LNCAP (cell line): ENCODE data around the gene EPG5.

Source experiments
- CTCF ChIP-seq: fragments of 450-650 bp; IDR thresholded peaks from 2 replicates; pipeline ENCODE4 v1.5.1; 2017; ENCODE audit warnings: mild to moderate bottlenecking

The EPG5 gene

GRCh38 chr18:45838302-45839070 is 128.6 kb downstream of the EPG5 start:
- TF ChIP-seq CTCF, result no peak

GRCh38 chr18:45837283-45838070 is 129.7 kb downstream of the EPG5 start:
- no peak for TF ChIP-seq CTCF

GRCh38 chr18:45836242-45837205 is 130.6 kb downstream of the EPG5 start:
- TF ChIP-seq CTCF, result no peak

GRCh38 chr18:45835057-45835636 is 132.0 kb downstream of the EPG5 start:
- TF ChIP-seq CTCF, result no peak

GRCh38 chr18:45834306-45834705 is 132.8 kb downstream of the EPG5 start:
- no peak for TF ChIP-seq CTCF

- TF ChIP-seq CTCF, result no peak
Measured at GRCh38 chr18:45833846-45834245, 133.3 kb downstream of the EPG5 start.

GRCh38 chr18:45830917-45831316 is 136.2 kb downstream of the EPG5 start:
- TF ChIP-seq CTCF, result no peak
